GM19467 (cell line): ENCODE results near the gene ELMOD3.
"Not testable (repeated sequence)": the region's sequence is repeated elsewhere in the genome, so short reads cannot be mapped to it uniquely, and the experiment has no call there.

Source experiments
- ATAC-seq: cut with Tn5 transposase; IDR thresholded peaks from one replicate; pipeline ENCODE4 v1.9.1; 2021; ENCODE audit warnings: mild to moderate bottlenecking, moderate library complexity; ENCODE audit not compliant: unreplicated experiment

ELMOD3 gene

GRCh38 chr2:85354286-85355072, at the start of gene ELMOD3, which contains the start of gene RETSAT:
Gene ELMOD3 (plus strand): TSS chr2:85354769. CDS start chr2:85357199, 2,430 bp downstream.
Gene RETSAT (minus strand): TSS chr2:85354528. CDS start chr2:85354507, 21 bp downstream.
- peak; percentile 96 for ATAC-seq

GRCh38 chr2:85307527-85307897, 47.1 kb upstream of the ELMOD3 start:
- no peak for ATAC-seq

GRCh38 chr2:85308201-85308600, 46.4 kb upstream of the ELMOD3 start:
- ATAC-seq: no peak

DNA sequence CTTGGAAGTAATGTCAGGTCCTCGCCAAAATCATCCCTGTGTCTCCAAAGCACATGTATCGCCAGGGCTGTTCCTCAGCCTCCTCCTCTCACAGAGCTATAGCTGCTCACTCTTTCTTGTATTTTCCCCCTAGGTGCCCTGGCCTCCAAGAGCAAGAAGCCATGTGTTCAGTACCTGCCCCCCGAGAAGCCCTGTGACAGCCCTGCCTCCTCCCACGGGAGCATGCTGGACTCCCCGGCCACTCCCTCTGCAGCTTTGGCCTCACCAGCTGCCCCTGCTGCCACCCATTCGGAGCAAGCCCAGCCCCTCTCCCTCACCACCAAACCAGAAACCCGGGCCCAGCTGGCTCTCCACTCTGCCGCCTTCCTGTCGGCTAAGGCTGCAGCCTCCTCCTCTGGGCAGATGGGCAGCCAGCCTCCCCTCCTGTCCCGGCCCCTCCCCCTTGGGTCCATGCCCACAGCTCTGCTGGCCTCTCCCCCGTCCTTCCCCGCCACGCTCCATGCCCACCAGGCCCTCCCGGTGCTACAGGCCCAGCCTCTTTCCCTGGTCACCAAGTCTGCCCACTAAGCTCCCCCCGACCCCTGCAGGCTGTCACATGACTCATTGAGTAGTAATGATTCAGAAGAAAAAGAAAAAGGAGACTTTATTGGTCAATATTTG, 45.5 kb upstream of the ELMOD3 start:
- no peak for ATAC-seq

DNA sequence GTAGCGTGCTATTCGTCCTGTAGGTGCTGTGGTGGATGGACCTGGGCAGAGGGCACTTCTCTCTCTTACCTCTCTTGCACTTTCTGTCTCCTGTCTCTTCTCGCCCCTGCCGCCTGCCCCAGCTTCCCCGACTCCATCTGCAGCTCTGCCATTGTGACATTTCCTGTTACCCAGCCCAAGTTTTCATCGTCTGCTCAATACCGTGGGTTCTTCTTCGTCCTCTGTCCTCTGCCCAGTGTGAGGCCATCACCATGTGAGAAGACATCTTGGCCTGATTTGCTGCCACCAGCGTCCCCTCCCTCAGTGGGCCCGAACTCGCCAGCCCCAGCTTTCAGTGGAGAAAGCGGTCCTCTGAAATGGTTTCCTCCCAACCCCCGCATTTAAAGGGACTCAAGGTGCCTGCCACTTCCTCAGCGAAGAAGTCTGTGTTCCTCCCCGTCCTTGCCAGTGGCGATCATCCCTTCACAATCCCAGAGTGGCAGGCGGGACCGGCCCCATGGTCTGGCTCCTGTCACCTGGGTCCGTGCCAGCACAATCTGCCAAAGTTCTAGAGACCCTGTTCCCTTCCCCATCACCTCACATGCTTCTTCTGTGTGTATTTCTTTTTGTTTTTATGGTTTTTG, 44.8 kb upstream of the ELMOD3 start:
- no peak for ATAC-seq

DNA sequence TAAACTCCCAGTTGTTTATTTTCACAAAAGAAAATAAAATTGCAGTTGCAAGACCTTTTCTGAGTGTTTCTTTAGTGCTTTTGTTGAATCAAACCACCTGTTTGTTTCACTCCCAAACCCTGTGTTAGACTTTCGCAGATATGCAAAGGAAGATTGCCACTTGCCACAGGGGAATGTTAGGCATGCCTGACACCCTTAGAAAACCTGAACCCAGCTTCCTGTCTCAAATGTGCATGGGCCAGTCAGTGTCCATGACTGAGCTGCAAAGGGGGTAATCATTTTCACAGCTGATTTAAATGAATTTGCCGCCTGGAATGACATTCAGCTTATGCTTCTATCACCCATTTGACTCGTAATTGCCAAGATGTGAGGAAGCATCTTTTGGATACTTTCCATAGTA, 44.2 kb upstream of the ELMOD3 start:
- ATAC-seq: peak; percentile 53

DNA sequence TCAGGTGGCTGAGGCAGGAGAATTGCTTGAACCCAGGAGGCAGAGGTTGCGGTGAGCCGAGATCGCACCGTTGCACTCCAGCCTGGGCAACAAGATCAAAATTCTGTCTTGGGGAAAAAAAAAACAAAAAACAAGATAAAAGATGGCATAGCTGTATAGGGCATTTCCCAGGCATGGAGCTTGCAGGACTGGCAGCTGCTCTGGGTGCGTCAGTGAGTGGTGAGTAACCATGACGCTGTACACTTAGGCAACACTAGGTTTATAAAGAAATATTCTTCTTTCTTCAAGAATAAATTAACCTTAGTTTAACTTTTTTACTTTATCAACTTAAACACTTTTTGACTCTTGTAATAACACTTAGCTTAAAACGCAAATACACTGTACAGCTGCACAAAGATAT, 42.2 kb upstream of the ELMOD3 start:
- ATAC-seq: no peak

DNA sequence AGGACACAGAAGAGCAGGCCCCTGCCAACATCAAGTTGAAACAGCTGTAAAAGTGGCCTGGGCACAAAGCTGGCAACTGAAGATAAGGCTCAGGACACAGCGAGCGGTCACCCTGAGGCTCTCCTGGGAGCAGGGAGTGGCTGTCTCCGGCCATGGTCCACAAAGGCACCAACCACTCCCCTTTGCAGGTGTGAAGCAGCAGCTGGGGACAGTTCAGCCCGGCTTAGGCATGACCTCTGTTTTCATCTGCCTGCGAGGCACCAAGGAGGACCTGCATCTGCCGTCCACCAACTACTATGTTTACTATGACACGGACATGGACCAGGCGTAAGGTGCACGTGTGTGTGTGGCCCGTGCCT, 39.7 kb upstream of the ELMOD3 start:
- ATAC-seq: no peak

GRCh38 chr2:85315921-85316320, 38.6 kb upstream of the ELMOD3 start:
- not testable (repeated sequence) for ATAC-seq

GRCh38 chr2:85318222-85319074, 36.1 kb upstream of the ELMOD3 start:
- no peak for ATAC-seq

- ATAC-seq: no peak
These were observed 34.8 kb upstream of the ELMOD3 start for GRCh38 chr2:85319796-85320195.

GRCh38 chr2:85323351-85323987, 31.1 kb upstream of the ELMOD3 start:
- ATAC-seq: no peak

- ATAC-seq: not testable (repeated sequence)
These were observed 30.6 kb upstream of the ELMOD3 start for GRCh38 chr2:85323988-85324367.

DNA sequence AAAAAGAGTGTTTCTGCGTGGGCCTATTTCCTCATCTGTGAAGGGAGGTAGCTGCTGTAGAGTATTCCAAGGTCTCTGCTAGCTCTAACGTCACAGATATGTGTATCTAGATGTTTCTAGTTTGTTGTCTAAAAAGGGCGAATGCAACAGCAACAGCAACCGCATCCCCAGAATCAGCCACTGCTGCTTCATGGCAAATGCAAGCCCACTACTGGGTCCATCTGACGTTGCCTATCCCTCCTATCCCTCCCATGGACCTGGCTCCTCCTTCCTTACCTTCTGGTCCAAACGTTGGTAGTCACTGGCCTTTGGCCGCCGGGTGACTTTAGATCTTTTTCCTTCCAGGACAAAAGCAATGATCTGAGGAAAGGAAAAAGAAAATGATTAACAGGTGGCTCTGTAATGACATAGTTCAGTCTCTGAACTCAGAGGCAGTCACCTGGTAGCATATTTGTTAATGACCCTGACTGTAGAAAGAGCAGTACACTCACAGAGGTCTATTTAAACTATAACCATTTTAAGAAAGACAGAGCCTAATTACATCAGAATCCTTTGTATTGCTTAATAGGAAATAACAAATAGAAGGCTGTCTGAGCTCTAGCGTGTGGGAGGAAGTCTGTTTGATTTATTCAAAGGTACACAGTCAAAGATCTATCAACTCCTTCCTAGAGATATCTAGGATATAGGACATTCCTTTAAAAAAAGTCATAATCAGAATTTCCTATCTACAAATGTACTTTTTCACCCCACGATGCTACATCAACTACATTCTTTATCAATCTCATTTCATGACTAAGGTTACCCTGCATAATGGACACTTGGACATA, 29.7 kb upstream of the ELMOD3 start:
- no peak for ATAC-seq

DNA sequence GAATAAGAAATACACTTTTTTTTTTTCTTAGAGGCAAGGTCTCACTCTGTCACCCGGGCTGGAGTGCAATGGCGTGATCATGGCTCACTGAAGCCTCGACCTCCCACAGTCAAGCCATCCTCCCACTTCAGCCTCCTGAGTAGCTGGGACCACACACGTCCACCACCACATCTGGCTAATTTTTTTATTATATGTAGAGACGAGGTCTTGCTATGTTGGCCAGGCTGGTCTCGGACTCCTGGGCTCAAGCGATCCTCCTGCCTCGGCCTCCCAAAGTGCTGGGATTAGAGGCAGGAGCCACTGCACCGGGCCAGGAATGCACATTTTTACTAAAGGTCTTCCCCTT, 29.1 kb upstream of the ELMOD3 start:
- no peak for ATAC-seq

- no peak for ATAC-seq
These were observed 28.0 kb upstream of the ELMOD3 start for GRCh38 chr2:85326406-85327159.

GRCh38 chr2:85327160-85327821, 27.3 kb upstream of the ELMOD3 start:
- ATAC-seq: no peak

GRCh38 chr2:85327822-85328617, 26.5 kb upstream of the ELMOD3 start, which contains the start of gene TGOLN2:
Gene TGOLN2 (minus strand): TSS chr2:85327989. CDS start chr2:85327962, 27 bp downstream.
- ATAC-seq: peak; percentile 86
